GM12873 (cell line): Measurements from ENCODE around the gene OR51M1.

Experiments
- CTCF ChIP-seq: IDR thresholded peaks from 2 replicates; pipeline ENCODE4 v1.5.1; 2012; ENCODE audit warnings: low read depth, mild to moderate bottlenecking, moderate library complexity, low read length, control low read depth; ENCODE audit not compliant: insufficient read depth; ENCODE audit errors: missing control alignments

Gene OR51M1

GRCh38 chr11:5367448-5368074, 16.1 kb upstream of the OR51M1 start:
- TF ChIP-seq CTCF = no peak

- no peak for TF ChIP-seq CTCF
These were observed 15.0 kb upstream of the OR51M1 start for GRCh38 chr11:5368502-5369043.

GRCh38 chr11:5369789-5370188, 13.8 kb upstream of the OR51M1 start:
- peak; percentile 22 for TF ChIP-seq CTCF

- TF ChIP-seq CTCF = peak; percentile 86
These were observed 2.8 kb upstream of the OR51M1 start for GRCh38 chr11:5380740-5381342.

GRCh38 chr11:5384335-5384734, 723 bp downstream of the OR51M1 start:
- TF ChIP-seq CTCF = no peak

- TF ChIP-seq CTCF = peak; percentile 15
These were observed 6.6 kb downstream of the OR51M1 start for GRCh38 chr11:5390210-5390609.

GRCh38 chr11:5394091-5394490, 10.5 kb downstream of the OR51M1 start:
- TF ChIP-seq CTCF = no peak
